ENCODE data around the gene ATXN7L1. TPM values are rescaled to one million over a fixed set of nuclear protein-coding genes. Genes with fewer than 3 reads are reported as not detected.

ATXN7L1 gene
- total and polyA plus RNA-seq, 8 donors: 2.3 to 9.3 (median 5.0) TPM

DNA sequence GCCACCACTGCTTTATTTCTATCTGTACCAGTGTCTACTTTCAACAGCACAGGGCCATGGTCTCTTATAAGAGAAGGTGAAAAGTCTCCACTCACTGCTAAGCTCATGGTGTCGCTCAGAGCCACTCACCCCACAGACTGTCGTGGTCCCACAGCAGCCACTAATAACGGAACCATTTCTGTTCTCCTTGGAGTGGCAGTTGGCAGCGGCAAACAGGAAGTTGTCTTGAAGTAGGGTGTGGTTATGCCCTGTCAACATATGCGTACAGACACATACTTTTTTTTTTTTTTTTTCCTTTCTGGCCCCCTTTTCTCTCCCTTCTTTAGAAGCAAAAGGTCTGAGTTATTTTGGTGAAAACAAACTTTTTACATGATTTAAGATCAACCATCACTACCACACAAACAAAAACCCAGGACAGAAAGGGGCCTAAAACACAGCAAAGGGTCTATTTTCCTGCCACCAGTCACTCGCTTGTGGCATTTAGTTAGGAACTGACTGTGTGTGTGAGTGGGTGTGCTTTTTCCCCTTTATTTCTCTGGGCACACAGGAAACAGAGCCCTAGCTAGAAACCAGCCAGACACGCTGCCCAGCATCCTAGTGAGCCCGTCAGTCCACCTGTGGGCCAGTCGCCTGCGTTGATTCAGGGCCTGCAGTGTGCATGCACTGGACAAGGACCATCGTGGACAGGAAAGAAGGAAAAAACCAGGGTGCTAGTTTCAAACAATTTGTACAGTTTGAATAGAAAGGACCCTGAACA lies 198.4 kb downstream of the ATXN7L1 start:
- intact Hi-C loops (cut with DNase I): no loop called here
- peak overlapping the region in 1 of 4 donors; percentile 38 for H3K27ac ChIP-seq
- H3K9me3 ChIP-seq: no peaks in the 10 kb centered on the region
- no peaks in the 10 kb centered on the region for H3K36me3 ChIP-seq
- peaks cover 19 to 60% (median 41%) of the 10 kb centered on the region in 3 donors for H3K4me1 ChIP-seq
- ATAC-seq: peak in 2 of 4 donors; percentile 30 to 52
- H3K27me3 ChIP-seq: no peaks in the 10 kb centered on the region
- no peak for FAIRE-seq
- TF ChIP-seq, protein P1, sequence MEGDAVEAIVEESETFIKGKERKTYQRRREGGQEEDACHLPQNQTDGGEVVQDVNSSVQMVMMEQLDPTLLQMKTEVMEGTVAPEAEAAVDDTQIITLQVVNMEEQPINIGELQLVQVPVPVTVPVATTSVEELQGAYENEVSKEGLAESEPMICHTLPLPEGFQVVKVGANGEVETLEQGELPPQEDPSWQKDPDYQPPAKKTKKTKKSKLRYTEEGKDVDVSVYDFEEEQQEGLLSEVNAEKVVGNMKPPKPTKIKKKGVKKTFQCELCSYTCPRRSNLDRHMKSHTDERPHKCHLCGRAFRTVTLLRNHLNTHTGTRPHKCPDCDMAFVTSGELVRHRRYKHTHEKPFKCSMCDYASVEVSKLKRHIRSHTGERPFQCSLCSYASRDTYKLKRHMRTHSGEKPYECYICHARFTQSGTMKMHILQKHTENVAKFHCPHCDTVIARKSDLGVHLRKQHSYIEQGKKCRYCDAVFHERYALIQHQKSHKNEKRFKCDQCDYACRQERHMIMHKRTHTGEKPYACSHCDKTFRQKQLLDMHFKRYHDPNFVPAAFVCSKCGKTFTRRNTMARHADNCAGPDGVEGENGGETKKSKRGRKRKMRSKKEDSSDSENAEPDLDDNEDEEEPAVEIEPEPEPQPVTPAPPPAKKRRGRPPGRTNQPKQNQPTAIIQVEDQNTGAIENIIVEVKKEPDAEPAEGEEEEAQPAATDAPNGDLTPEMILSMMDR (IDR thresholded peaks at IDR 0.05): no peak
- peak overlapping the region in 1 of 4 donors; percentile 36 for H3K4me3 ChIP-seq
- peak in 1 of 6 donors; percentile 33 for DNase-seq
- WGBS, 2 donors: 65 to 68% methylated on average over 11 of the region's 11 CpGs

DNA sequence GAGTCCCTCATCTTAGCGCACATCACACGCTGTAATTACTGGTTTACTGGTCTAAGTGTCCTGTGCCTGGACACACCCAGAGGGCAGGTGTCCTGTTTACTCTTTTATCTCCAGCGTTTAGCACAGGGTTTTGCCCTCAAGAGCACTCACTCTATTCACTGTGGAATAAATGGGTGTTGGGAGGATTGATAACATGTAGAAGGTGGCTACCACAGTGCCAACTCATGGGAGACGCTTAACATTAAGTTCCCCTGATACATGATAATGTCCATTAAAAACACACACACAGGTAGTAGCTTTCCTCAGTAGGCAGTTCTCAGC lies 199.0 kb downstream of the ATXN7L1 start:
- WGBS, 2 donors: 62 to 64% methylated on average over 4 of the region's 4 CpGs
- Histone ChIP-seq H3K36me3 (no peaks in the 10 kb centered on the region), H3K4me1 (peaks cover 19 to 66% (median 41%) of the 10 kb centered on the region in 3 donors), H3K4me3 (no peak overlapping the region), H3K27ac (peak overlapping the region in 1 of 4 donors; percentile 5), H3K9me3 (no peaks in the 10 kb centered on the region), H3K27me3 (no peaks in the 10 kb centered on the region)
- DNase-seq (no peak), FAIRE-seq (no peak), ATAC-seq (no peak)
- TF ChIP-seq, protein P1 (IDR thresholded peaks at IDR 0.05): no peak
- intact Hi-C loops (cut with DNase I): no loop called here

DNA sequence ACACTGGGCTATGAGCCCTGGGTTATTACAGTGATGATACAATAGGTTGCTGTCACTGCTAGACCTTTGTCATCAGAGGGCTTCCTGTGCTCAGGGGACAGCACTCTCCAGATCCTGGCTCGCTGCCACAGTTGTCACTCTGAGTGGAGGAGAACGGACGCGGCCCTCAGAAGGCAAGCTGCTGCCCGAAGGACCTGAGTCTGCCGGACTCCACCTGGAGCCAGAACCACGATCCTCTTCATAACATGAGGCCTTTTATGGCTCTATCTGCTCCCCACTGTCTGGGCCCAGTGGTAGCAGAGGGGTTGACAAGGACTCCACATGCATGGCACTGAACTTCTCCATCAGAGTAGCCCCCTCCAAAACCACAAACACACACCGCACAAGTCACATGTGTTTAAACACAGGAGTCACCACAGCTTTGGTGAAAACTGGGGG lies 200.4 kb downstream of the ATXN7L1 start:
- Histone ChIP-seq H3K9me3 (no peaks in the 10 kb centered on the region), H3K27ac (no peak overlapping the region), H3K27me3 (no peaks in the 10 kb centered on the region), H3K4me3 (no peak overlapping the region), H3K4me1 (peaks cover 19 to 66% (median 41%) of the 10 kb centered on the region in 3 donors), H3K36me3 (no peaks in the 10 kb centered on the region)
- FAIRE-seq (no peak), ATAC-seq (no peak), DNase-seq (peak in 1 of 6 donors; percentile 46)
- TF ChIP-seq, protein P1 (IDR thresholded peaks at IDR 0.05): no peak
- intact Hi-C loops (cut with DNase I): no loop called here
- 53 to 58% methylated on average over 8 of the region's 8 CpGs for WGBS, 2 donors

DNA sequence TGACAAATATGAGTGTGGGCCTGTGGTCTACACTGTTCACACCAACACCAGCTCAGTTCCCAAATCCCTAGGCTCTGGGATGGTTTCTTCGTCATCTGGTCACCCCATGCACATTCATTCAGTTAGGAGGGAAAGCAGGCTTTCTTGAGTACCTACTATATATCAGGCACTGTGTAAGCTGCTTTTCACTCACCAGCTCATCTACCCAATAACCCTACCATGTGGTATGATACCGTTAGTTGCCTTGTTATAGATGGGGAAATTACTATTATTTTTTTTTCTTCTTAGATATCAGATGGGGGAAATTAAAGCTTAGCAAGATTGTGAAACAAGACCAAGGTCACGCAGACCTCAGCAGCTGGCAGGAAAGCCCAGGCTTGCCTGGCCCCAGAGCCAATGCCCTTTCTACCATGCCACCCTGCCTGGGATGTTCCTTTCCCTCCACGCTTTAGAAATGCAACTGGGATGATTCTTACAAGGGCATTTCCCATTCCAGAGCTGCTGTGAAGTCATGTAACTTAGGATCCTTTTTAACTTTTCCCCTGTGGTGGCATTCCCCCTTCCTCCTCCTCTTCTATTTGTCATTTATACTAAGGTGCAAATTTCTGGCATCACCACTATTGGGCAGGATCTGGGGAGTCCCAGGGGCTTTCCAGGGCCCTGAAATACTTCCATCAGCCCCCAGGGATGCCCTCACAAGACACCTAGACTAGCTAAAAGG lies 202.0 kb downstream of the ATXN7L1 start:
- H3K9me3 ChIP-seq: no peaks in the 10 kb centered on the region
- FAIRE-seq: no peak
- no peaks in the 10 kb centered on the region for H3K36me3 ChIP-seq
- WGBS, 2 donors: 26 to 48% methylated on average over 4 of the region's 4 CpGs
- H3K27ac ChIP-seq: peak overlapping the region in 3 of 4 donors; percentile 30 to 60 (median 56)
- peak in 2 of 6 donors; percentile 22 to 28 for DNase-seq
- no peak overlapping the region for H3K4me3 ChIP-seq
- H3K4me1 ChIP-seq: peaks cover 19 to 64% (median 37%) of the 10 kb centered on the region in 3 donors
- peak; percentile 12 to 45 (median 26) for ATAC-seq
- TF ChIP-seq, protein P1 (IDR thresholded peaks at IDR 0.05): no peak
- intact Hi-C loops (cut with DNase I): no loop called here
- no peaks in the 10 kb centered on the region for H3K27me3 ChIP-seq
